GM23248 (cell line): Measurements from ENCODE around the gene ACSF2. TPM values are rescaled to one million over a fixed set of nuclear protein-coding genes. Genes with fewer than 3 reads are reported as not detected.

Experiments used
- DNase-seq: peaks from one replicate; pipeline ENCODE4 v3.0.0-alpha.2; 2015
- H2AFZ ChIP-seq: fragments of 200-600 bp; sonication (generic); 2 replicates; pipeline ENCODE4 v1.6.1; 2016; ENCODE audit warnings: antibody characterized with exemption
- H3F3A ChIP-seq: fragments of 200-600 bp; sonication (generic); 2 replicates; pipeline ENCODE4 v1.6.1; 2016; ENCODE audit warnings: mild to moderate bottlenecking, antibody characterized with exemption, mixed run types; ENCODE audit not compliant: insufficient read depth
- H3K27ac ChIP-seq: fragments of 200-600 bp; sonication (generic); 2 replicates; pipeline ENCODE4 v1.5.1; 2016; ENCODE audit warnings: mild to moderate bottlenecking
- H3K27me3 ChIP-seq: fragments of 200-600 bp; sonication (generic); replicated peaks from 2 replicates; pipeline ENCODE4 v1.6.1; 2016; ENCODE audit warnings: mild to moderate bottlenecking; ENCODE audit not compliant: insufficient read depth
- H3K36me3 ChIP-seq: fragments of 200-600 bp; sonication (generic); 2 replicates; pipeline ENCODE4 v1.6.1; 2016; ENCODE audit warnings: low read depth, mild to moderate bottlenecking
- H3K4me1 ChIP-seq: fragments of 200-600 bp; sonication (generic); 2 replicates; pipeline ENCODE4 v1.6.1; 2016; ENCODE audit warnings: mild to moderate bottlenecking; ENCODE audit not compliant: insufficient read depth
- H3K4me2 ChIP-seq: fragments of 200-600 bp; sonication (generic); one replicate; pipeline ENCODE4 v1.6.1; 2016; ENCODE audit warnings: mild to moderate bottlenecking; ENCODE audit not compliant: unreplicated experiment
- H3K4me3 ChIP-seq: fragments of 200-600 bp; sonication (generic); 2 replicates; pipeline ENCODE4 v1.5.1; 2016; ENCODE audit warnings: mild to moderate bottlenecking
- H3K79me2 ChIP-seq: fragments of 200-600 bp; sonication (generic); 2 replicates; pipeline ENCODE4 v1.6.1; 2016; ENCODE audit warnings: mild to moderate bottlenecking; ENCODE audit not compliant: insufficient read depth
- H3K9ac ChIP-seq: fragments of 200-600 bp; sonication (generic); 2 replicates; pipeline ENCODE4 v1.6.1; 2016; ENCODE audit warnings: mild to moderate bottlenecking
- H3K9me2 ChIP-seq: fragments of 200-600 bp; sonication (generic); 2 replicates; pipeline ENCODE4 v1.6.1; 2016; ENCODE audit warnings: mixed run types, mild to moderate bottlenecking, moderate library complexity; ENCODE audit not compliant: insufficient read depth
- H3K9me3 ChIP-seq: fragments of 200-600 bp; sonication (generic); one replicate; pipeline ENCODE4 v1.6.1; 2017; ENCODE audit warnings: low read depth
- H4K20me1 ChIP-seq: fragments of 200-600 bp; sonication (generic); 2 replicates; pipeline ENCODE4 v1.6.0; 2016; ENCODE audit not compliant: insufficient read depth
- EZH2 ChIP-seq: fragments of 200-600 bp; sonication (generic); IDR thresholded peaks from 2 replicates; pipeline ENCODE4 v1.6.1; 2018; ENCODE audit warnings: antibody characterized with exemption, mild to moderate bottlenecking; ENCODE audit not compliant: insufficient read depth, poor library complexity, severe bottlenecking
- EZH2phosphoT487 ChIP-seq: fragments of 200-600 bp; sonication (generic); IDR thresholded peaks from 2 replicates; pipeline ENCODE4 v1.6.1; 2018; ENCODE audit warnings: antibody characterized with exemption, moderate library complexity, mild to moderate bottlenecking, low read depth; ENCODE audit not compliant: insufficient read depth
- WGBS, 2 experiments: methylation state at CpG; one replicate each; pipeline ENCODE4 v1.1.6; 2015 to 2017; ENCODE audit warnings: low lambda C conversion rate in 2 of 2, low coverage in 1 of 2; ENCODE audit errors: missing lambda C conversion rate in 2 of 2; 5-methylcytosine and 5-hydroxymethylcytosine counted together
- in situ Hi-C: fragments of 300-500 bp; cut with MboI; formaldehyde crosslinking; loops from 2 replicates; pipeline ENCODE4 v1.15.0; 2020
- polyA plus RNA-seq: library from polyadenylated mRNA; unstranded; fragments of >200 nt; fragmentation: Nextera tagmentation; extraction: Ambion mirVana; gene quantifications from 2 replicates; pipeline ENCODE4 v1.2.1, GENCODE V29; 2016
- total RNA-seq: library from RNA; depleted of rRNA; stranded (reverse); fragments of >200 nt; shearing (Covaris generic); gene quantifications from 2 replicates; pipeline ENCODE4 v1.2.3, GENCODE V29; 2014

ACSF2 gene
- total and polyA plus RNA-seq, 2 experiments from 2014 or later: 3.7 to 8.6 TPM

- Histone ChIP-seq H3K36me3 (no peaks in the 10 kb centered on the region), H3K4me2 (peak overlapping the region; percentile 91), H2AFZ (peak overlapping the region; percentile 87), H3F3A (peaks cover 33% of the 10 kb centered on the region), H3K4me1 (peaks cover 8% of the 10 kb centered on the region), H3K27me3 (no peaks in the 10 kb centered on the region), H3K79me2 (peaks cover 18% of the 10 kb centered on the region), H3K27ac (peak overlapping the region; percentile 67), H3K9me2 (no peaks in the 10 kb centered on the region), H3K9ac (peak overlapping the region; percentile 82), H4K20me1 (no peaks in the 10 kb centered on the region), H3K9me3 (no peaks in the 10 kb centered on the region), H3K4me3 (peak overlapping the region; percentile 88)
- TF ChIP-seq EZH2phosphoT487 (no peak), EZH2 (no peak)
- in situ Hi-C loops: loop anchor here (25.0 kb wide), 1 partner anchor 108 kb away; no protein-coding TSS in a partner anchor
- DNase-seq: peak; percentile 93
- 21 to 23% methylated on average over 16 to 19 of the region's 19 CpGs for WGBS, 2 experiments
These were observed 53.6 kb downstream of the ACSF2 start for GRCh38 chr17:50479522-50480141.

GRCh38 chr17:50480142-50480764 is 54.2 kb downstream of the ACSF2 start:
- Histone ChIP-seq H3K9ac (peak overlapping the region; percentile 82; the same call in 1 of the 2 replicates), H4K20me1 (no peaks in the 10 kb centered on the region), H3K9me2 (no peaks in the 10 kb centered on the region), H3K4me1 (peaks cover 8% of the 10 kb centered on the region), H3K4me2 (no peak overlapping the region), H3K79me2 (peaks cover 18% of the 10 kb centered on the region), H3K4me3 (peak overlapping the region; percentile 88; the same call in 1 of the 2 replicates), H3K9me3 (no peaks in the 10 kb centered on the region), H3K27ac (no peak overlapping the region), H3K27me3 (no peaks in the 10 kb centered on the region), H2AFZ (no peak overlapping the region), H3K36me3 (no peaks in the 10 kb centered on the region; the same call in 1 of the 2 replicates), H3F3A (peaks cover 33% of the 10 kb centered on the region)
- TF ChIP-seq EZH2phosphoT487: no peak
- TF ChIP-seq EZH2: no peak
- 86 to 88% methylated on average over 7 of the region's 7 CpGs for WGBS, 2 experiments
- in situ Hi-C loops: loop anchor here (25.0 kb wide), 1 partner anchor 107 kb away; no protein-coding TSS in a partner anchor
- DNase-seq: no peak

- peak; percentile 38 for DNase-seq
- WGBS, 2 experiments: 63 to 65% methylated on average over 2 of the region's 2 CpGs
- H3K9me2 ChIP-seq: no peaks in the 10 kb centered on the region
- H3K9ac ChIP-seq: no peak overlapping the region; the same call in 1 of the 2 replicates
- H3F3A ChIP-seq: peaks cover 33% of the 10 kb centered on the region
- H3K4me3 ChIP-seq: no peak overlapping the region
- H3K36me3 ChIP-seq: no peaks in the 10 kb centered on the region; the same call in 1 of the 2 replicates
- H3K4me1 ChIP-seq: peaks cover 8% of the 10 kb centered on the region
- TF ChIP-seq EZH2 (no peak), EZH2phosphoT487 (no peak)
- H3K27me3 ChIP-seq: no peaks in the 10 kb centered on the region
- H3K9me3 ChIP-seq: no peaks in the 10 kb centered on the region
- peaks cover 18% of the 10 kb centered on the region for H3K79me2 ChIP-seq
- H2AFZ ChIP-seq: no peak overlapping the region
- in situ Hi-C loops: loop anchor here (25.0 kb wide), 1 partner anchor 106 kb away; no protein-coding TSS in a partner anchor
- no peak overlapping the region for H3K4me2 ChIP-seq
- no peak overlapping the region for H3K27ac ChIP-seq
- H4K20me1 ChIP-seq: no peaks in the 10 kb centered on the region
These were observed 55.0 kb downstream of the ACSF2 start for GRCh38 chr17:50480854-50481490.

GRCh38 chr17:50481648-50482047 is 55.6 kb downstream of the ACSF2 start:
- no peak overlapping the region for H3K4me2 ChIP-seq
- WGBS, 2 experiments: 66 to 69% methylated on average over 4 of the region's 4 CpGs
- H3K9me3 ChIP-seq: no peaks in the 10 kb centered on the region
- H3K36me3 ChIP-seq: no peaks in the 10 kb centered on the region; the same call in 1 of the 2 replicates
- TF ChIP-seq EZH2 (no peak), EZH2phosphoT487 (no peak)
- no peak overlapping the region for H3K27ac ChIP-seq
- no peaks in the 10 kb centered on the region for H3K27me3 ChIP-seq
- H3K9ac ChIP-seq: no peak overlapping the region
- DNase-seq: no peak
- peaks cover 18% of the 10 kb centered on the region for H3K79me2 ChIP-seq
- peaks cover 8% of the 10 kb centered on the region for H3K4me1 ChIP-seq
- H3K4me3 ChIP-seq: no peak overlapping the region
- in situ Hi-C loops: loop anchor here (25.0 kb wide), 1 partner anchor 106 kb away; no protein-coding TSS in a partner anchor
- H4K20me1 ChIP-seq: no peaks in the 10 kb centered on the region
- peaks cover 33% of the 10 kb centered on the region for H3F3A ChIP-seq
- no peak overlapping the region for H2AFZ ChIP-seq
- H3K9me2 ChIP-seq: no peaks in the 10 kb centered on the region
